IPS-18a (cell line): ENCODE data around the gene PPP1R8.
"Not testable (repeated sequence)": the region's sequence is repeated elsewhere in the genome, so short reads cannot be mapped to it uniquely, and the experiment has no call there.

Source experiments
- H3K27ac ChIP-seq: one replicate; pipeline ENCODE4 v1.5.1; 2013; ENCODE audit warnings: low read length
- H3K27me3 ChIP-seq: one replicate; pipeline ENCODE4 v1.6.1; 2013; ENCODE audit warnings: mild to moderate bottlenecking, low read length; ENCODE audit not compliant: control insufficient read depth, insufficient read depth
- H3K36me3 ChIP-seq: one replicate; pipeline ENCODE4 v1.6.1; 2013; ENCODE audit warnings: low read depth, low read length; ENCODE audit not compliant: control insufficient read depth
- H3K4me1 ChIP-seq: one replicate; pipeline ENCODE4 v1.6.1; 2013; ENCODE audit warnings: low read depth, low read length; ENCODE audit not compliant: control insufficient read depth
- H3K4me3 ChIP-seq: one replicate; pipeline ENCODE4 v1.5.1; 2013; ENCODE audit warnings: low read length
- H3K9ac ChIP-seq: one replicate; pipeline ENCODE4 v1.6.1; 2013; ENCODE audit warnings: mild to moderate bottlenecking, low read length, moderate library complexity
- H3K9me3 ChIP-seq: one replicate; pipeline ENCODE4 v1.6.1; 2013; ENCODE audit warnings: low read depth, low read length; ENCODE audit not compliant: control insufficient read depth

Gene PPP1R8

GRCh38 chr1:27835046-27835445 is 4.5 kb downstream of the PPP1R8 start:
- H3K9ac ChIP-seq = no peak overlapping the region

DNA sequence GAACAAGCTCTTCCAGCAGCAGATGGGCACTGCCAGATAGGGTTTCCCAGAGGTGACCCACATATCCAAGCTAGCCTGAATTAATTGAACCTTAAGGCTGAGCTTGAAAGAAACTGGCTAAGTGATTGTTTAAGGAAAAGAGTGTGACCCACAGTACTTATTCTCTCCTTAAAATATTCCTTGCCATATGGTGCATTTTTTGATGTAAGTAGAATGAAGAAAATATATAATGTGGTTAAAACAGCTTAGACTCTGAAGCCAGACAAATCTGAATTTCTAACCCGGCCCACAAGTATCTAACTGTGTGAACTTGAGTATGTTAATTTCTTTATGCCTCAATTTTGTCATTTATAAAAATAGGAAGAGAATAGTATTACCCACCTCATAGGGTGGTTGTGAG is 4.9 kb downstream of the PPP1R8 start:
- H3K36me3 ChIP-seq = peaks cover 46% of the 10 kb centered on the region
- H3K9me3 ChIP-seq = no peaks in the 10 kb centered on the region
- no peak overlapping the region for H3K27ac ChIP-seq
- no peak overlapping the region for H3K4me3 ChIP-seq
- no peaks in the 10 kb centered on the region for H3K27me3 ChIP-seq
- peaks cover 6% of the 10 kb centered on the region for H3K4me1 ChIP-seq
- no peak overlapping the region for H3K9ac ChIP-seq

More at GRCh38 chr1:27835046-27835445, 4.5 kb downstream of the PPP1R8 start:
- Histone ChIP-seq H3K4me1 (peaks cover 6% of the 10 kb centered on the region), H3K4me3 (no peak overlapping the region), H3K27me3 (no peaks in the 10 kb centered on the region), H3K9me3 (no peaks in the 10 kb centered on the region), H3K36me3 (peaks cover 41% of the 10 kb centered on the region), H3K27ac (no peak overlapping the region)

DNA sequence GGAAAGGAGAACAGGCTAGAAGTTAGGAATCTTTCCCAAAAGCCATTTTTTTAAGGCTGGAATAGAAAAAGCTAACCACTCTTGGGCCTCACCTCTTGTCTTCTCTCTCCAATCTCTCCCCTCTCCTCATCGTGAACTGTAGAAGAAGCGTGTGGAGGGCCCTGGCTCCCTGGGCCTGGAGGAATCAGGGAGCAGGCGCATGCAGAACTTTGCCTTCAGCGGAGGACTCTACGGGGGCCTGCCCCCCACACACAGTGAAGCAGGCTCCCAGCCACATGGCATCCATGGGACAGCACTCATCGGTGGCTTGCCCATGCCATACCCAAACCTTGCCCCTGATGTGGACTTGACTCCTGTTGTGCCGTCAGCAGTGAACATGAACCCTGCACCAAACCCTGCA is 19.4 kb downstream of the PPP1R8 start:
- peaks cover 58% of the 10 kb centered on the region for H3K36me3 ChIP-seq
- H3K4me3 ChIP-seq = no peak overlapping the region
- no peaks in the 10 kb centered on the region for H3K9me3 ChIP-seq
- no peaks in the 10 kb centered on the region for H3K4me1 ChIP-seq
- H3K27ac ChIP-seq = no peak overlapping the region
- H3K9ac ChIP-seq = no peak overlapping the region
- no peaks in the 10 kb centered on the region for H3K27me3 ChIP-seq

DNA sequence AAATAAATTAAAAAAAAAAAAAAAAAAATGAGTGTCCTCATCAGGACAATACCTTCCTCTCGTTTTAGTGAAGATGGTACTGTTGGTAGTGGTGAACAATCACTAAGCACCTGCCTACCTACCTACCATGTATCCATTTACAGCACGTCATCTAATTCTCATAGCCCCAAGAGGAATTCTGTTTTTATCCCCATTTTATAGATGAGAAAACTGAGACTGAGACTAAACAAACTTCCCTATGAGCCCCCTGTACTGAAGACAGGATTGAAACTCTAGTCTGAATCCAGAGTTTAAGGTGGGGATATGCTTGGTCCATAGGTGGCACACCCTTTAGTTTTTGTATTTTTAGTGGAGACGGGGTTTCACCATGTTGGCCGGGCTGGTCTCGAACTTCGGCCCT is 24.5 kb downstream of the PPP1R8 start:
- no peak overlapping the region for H3K27ac ChIP-seq
- H3K9me3 ChIP-seq = no peaks in the 10 kb centered on the region
- no peak overlapping the region for H3K4me3 ChIP-seq
- no peak overlapping the region for H3K9ac ChIP-seq
- H3K27me3 ChIP-seq = no peaks in the 10 kb centered on the region
- H3K4me1 ChIP-seq = no peaks in the 10 kb centered on the region
- peaks cover 18% of the 10 kb centered on the region for H3K36me3 ChIP-seq

DNA sequence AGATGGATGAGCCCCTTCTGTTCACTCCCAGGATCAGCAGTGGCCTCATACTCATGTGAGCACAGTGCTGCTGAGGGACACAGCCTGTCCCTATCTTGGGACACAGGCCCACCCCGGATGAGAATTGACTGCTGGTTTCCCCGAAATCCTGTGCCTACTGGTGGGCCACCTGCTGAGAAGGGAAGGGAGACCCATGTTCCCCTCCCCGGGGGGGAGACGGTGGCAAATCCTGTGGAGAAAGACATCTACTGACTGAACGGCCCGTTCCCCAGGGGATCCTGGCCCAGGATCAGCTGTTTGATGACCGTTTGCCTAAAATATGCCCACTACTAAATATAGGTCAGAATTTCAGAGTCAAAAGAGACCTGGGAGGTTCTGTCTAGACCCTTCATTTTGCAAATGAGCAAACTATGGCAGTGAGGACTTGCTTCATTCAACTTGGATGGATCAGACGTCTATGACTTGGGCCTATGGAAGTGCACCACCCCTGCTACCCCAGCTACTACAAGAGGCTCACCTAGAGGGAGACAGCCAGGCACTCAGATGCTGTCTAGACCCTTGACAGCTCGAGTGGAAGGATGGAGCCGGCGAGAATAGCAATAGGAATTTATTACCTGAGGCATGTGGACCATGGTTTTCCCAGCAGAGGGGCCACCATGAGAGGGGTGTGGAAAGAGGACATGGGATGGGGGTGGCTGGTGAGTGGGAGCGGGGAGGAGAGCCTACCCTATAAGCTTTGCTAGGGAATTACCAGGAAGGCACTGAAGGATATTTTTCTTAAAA is 26.2 kb downstream of the PPP1R8 start:
- Histone ChIP-seq H3K4me3 (no peak overlapping the region), H3K4me1 (no peaks in the 10 kb centered on the region), H3K9me3 (no peaks in the 10 kb centered on the region), H3K9ac (no peak overlapping the region), H3K36me3 (peaks cover 1% of the 10 kb centered on the region), H3K27me3 (no peaks in the 10 kb centered on the region), H3K27ac (no peak overlapping the region)

GRCh38 chr1:27857552-27857951 is 27.0 kb downstream of the PPP1R8 start:
- not testable (repeated sequence) for H3K36me3 ChIP-seq, H3K4me1 ChIP-seq

GRCh38 chr1:27858072-27858948 is 27.7 kb downstream of the PPP1R8 start:
- Histone ChIP-seq H3K4me1 (no peaks in the 10 kb centered on the region), H3K4me3 (no peak overlapping the region), H3K36me3 (no peaks in the 10 kb centered on the region), H3K27ac (no peak overlapping the region), H3K9ac (no peak overlapping the region), H3K9me3 (no peaks in the 10 kb centered on the region), H3K27me3 (no peaks in the 10 kb centered on the region)

More at GRCh38 chr1:27857552-27857951, 27.0 kb downstream of the PPP1R8 start:
- H3K27me3 ChIP-seq, H3K9ac ChIP-seq, H3K27ac ChIP-seq, H3K9me3 ChIP-seq, H3K4me3 ChIP-seq: not testable (repeated sequence)

DNA sequence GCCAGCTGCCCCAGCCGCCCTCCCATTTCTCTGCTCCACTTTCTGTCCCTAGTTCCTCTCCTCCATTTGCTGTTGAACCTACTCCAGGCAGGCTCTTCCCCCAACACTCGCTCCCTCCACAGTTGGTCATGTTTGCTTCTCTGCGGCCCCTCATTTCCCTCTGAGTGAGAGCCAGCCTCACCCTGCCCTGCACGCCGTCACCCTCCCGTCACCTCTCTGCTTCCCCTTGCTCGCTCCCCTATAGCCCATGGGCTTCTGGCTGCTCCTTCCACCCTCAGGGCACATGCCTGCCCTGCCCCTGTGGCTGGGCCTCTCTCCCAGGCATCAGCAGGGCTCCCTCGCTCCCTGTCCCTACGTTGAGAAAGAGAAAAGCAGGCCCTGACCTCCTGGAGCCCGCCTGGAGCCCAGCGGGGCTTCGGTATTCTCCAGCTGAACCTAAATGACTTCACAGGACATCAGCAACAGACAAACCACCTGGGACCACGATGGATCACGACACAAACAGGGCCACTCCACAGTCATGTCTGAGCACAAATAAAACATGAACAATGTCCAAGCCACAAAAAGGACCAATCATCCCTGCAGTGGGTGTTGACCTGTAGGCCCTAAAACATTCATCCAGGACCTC is 28.5 kb downstream of the PPP1R8 start:
- Histone ChIP-seq H3K9ac (no peak overlapping the region), H3K9me3 (no peaks in the 10 kb centered on the region), H3K4me1 (no peaks in the 10 kb centered on the region), H3K4me3 (no peak overlapping the region), H3K36me3 (no peaks in the 10 kb centered on the region), H3K27me3 (no peaks in the 10 kb centered on the region), H3K27ac (no peak overlapping the region)

GRCh38 chr1:27861436-27861835 is 30.9 kb downstream of the PPP1R8 start:
- H3K4me3 ChIP-seq = no peak overlapping the region
- no peak overlapping the region for H3K27ac ChIP-seq
- H3K27me3 ChIP-seq = no peaks in the 10 kb centered on the region
- no peaks in the 10 kb centered on the region for H3K4me1 ChIP-seq
- H3K36me3 ChIP-seq = no peaks in the 10 kb centered on the region
- H3K9ac ChIP-seq = no peak overlapping the region
- no peaks in the 10 kb centered on the region for H3K9me3 ChIP-seq

DNA sequence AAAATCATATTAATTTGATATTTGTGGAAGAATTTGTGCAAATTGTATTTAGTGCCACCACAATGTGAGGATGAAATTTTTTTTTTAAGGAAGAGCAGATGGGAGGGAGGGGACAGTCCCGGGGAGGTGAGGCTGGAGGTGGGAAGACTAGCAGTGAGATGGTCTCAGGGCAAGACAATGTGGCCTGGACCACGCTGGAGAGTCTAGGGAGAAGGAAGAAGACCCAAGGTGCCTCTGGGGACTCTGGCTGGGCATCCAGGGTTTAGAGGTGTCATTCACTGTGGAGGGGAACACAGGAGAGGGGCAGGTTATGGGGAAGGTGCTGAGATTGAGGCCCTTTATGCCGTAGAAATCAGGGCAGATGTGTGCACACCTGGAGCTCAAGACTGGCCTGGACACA is 31.4 kb downstream of the PPP1R8 start:
- H3K36me3 ChIP-seq = no peaks in the 10 kb centered on the region

GRCh38 chr1:27862671-27863537 is 32.3 kb downstream of the PPP1R8 start:
- Histone ChIP-seq H3K9ac (no peak overlapping the region), H3K36me3 (no peaks in the 10 kb centered on the region), H3K4me1 (no peaks in the 10 kb centered on the region), H3K9me3 (no peaks in the 10 kb centered on the region), H3K27ac (no peak overlapping the region), H3K27me3 (no peaks in the 10 kb centered on the region), H3K4me3 (no peak overlapping the region)

More for the DNA sequence above, 31.4 kb downstream of the PPP1R8 start:
- Histone ChIP-seq H3K27me3 (no peaks in the 10 kb centered on the region), H3K4me1 (no peaks in the 10 kb centered on the region), H3K9ac (no peak overlapping the region), H3K9me3 (no peaks in the 10 kb centered on the region), H3K27ac (no peak overlapping the region), H3K4me3 (no peak overlapping the region)
